ENCODE measurements around the gene NACC1.

NACC1 gene

DNA sequence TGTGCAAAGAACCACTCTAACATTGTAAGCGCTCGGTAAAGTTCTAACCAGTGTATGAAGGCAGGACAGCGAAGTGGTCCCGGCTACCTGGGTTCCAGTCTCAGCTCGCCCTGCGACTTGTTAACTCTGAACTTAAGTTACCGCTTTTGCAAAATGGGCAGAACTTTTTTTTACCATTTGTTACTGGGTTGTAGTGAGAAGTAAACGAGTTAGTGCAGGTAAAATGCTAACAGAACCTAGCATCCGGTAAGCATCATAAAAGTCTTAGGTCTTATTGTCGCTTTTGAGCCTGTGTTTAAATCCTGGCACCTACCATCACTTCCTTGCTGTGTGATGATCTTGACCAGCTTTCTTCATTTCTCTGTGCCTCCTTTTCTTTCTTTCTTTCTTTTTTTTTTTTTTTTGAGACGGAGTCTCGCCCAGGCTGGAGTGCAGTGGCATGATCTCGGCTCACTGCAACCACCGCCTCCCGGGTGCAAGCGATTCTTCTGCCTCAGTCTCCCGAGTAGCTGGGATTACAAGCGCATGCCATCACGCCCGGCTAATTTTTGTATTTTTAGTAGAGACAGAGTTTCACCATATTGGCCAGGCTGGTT is 790 bp upstream of the NACC1 start:
- TF ChIP-seq EZH2 (optimal IDR thresholded peaks at IDR 0.05; ENCODE audit: low read depth, low read length) (no peak), EZH2phosphoT487 (IDR thresholded peaks at IDR 0.05; ENCODE audit: low read length) (no peak), CTCF (IDR thresholded peaks at IDR 0.05; ENCODE audit: low read length) (no peak)
- peak overlapping the region; percentile 67 for H3K27ac ChIP-seq (ENCODE audit: low read length)

GRCh38 chr19:13118424-13119193 is 545 bp downstream of the NACC1 start:
- peak; percentile 38 for DNase-seq
- Histone ChIP-seq H3K4me1 (ENCODE audit: low read length) (peaks cover 18% of the 10 kb centered on the region), H3F3A (ENCODE audit: insufficient read depth, low read length) (peaks cover 12% of the 10 kb centered on the region), H3K36me3 (replicated peaks; ENCODE audit: insufficient read depth, low read length) (no peaks in the 10 kb centered on the region; the same call in 1 of the 2 replicates), H3K27me3 (replicated peaks; ENCODE audit: insufficient read depth, low read length) (no peaks in the 10 kb centered on the region), H3K9me3 (replicated peaks; ENCODE audit: insufficient read depth, low read length) (no peaks in the 10 kb centered on the region), H4K20me1 (ENCODE audit: insufficient read depth, low read length) (peaks cover 17% of the 10 kb centered on the region), H3K9ac (ENCODE audit: low read length) (peak overlapping the region; percentile 90), H3K4me2 (ENCODE audit: low read depth, low read length) (peak overlapping the region; percentile 67), H3K9me2 (replicated peaks; ENCODE audit: insufficient read depth, low read length) (no peaks in the 10 kb centered on the region), H3K27ac (ENCODE audit: low read length) (no peak overlapping the region), H3K79me2 (ENCODE audit: low read length) (peaks cover 72% of the 10 kb centered on the region), H3K4me3 (ENCODE audit: low read length) (peak overlapping the region; percentile 99), H2AFZ (ENCODE audit: low read length) (0 out of 2 replicates have a peak overlapping the region, but pooled peaks have one; percentile 42)
- no peak for TF ChIP-seq EZH2 (optimal IDR thresholded peaks at IDR 0.05; ENCODE audit: low read depth, low read length)

More for the DNA sequence above, 790 bp upstream of the NACC1 start:
- Histone ChIP-seq H3K4me2 (ENCODE audit: low read depth, low read length) (peak overlapping the region; percentile 62), H3K9me3 (replicated peaks; ENCODE audit: insufficient read depth, low read length) (no peaks in the 10 kb centered on the region), H3K4me3 (ENCODE audit: low read length) (peak overlapping the region; percentile 95), H4K20me1 (ENCODE audit: insufficient read depth, low read length) (peaks cover 17% of the 10 kb centered on the region), H3K79me2 (ENCODE audit: low read length) (peaks cover 59% of the 10 kb centered on the region), H3F3A (ENCODE audit: insufficient read depth, low read length) (peaks cover 12% of the 10 kb centered on the region), H3K36me3 (replicated peaks; ENCODE audit: insufficient read depth, low read length) (no peaks in the 10 kb centered on the region; the same call in 1 of the 2 replicates), H3K4me1 (ENCODE audit: low read length) (peaks cover 18% of the 10 kb centered on the region), H3K27me3 (replicated peaks; ENCODE audit: insufficient read depth, low read length) (no peaks in the 10 kb centered on the region), H3K9ac (ENCODE audit: low read length) (peak overlapping the region; percentile 84; the same call in 1 of the 2 replicates), H3K9me2 (replicated peaks; ENCODE audit: insufficient read depth, low read length) (no peaks in the 10 kb centered on the region), H2AFZ (ENCODE audit: low read length) (peak overlapping the region; percentile 74)
- peak; percentile 41 for DNase-seq

GRCh38 chr19:13119627-13120026 is 1.6 kb downstream of the NACC1 start:
- Histone ChIP-seq H3K9ac (ENCODE audit: low read length) (no peak overlapping the region), H2AFZ (ENCODE audit: low read length) (no peak overlapping the region), H3K27ac (ENCODE audit: low read length) (no peak overlapping the region), H3K36me3 (replicated peaks; ENCODE audit: insufficient read depth, low read length) (no peaks in the 10 kb centered on the region), H3K79me2 (ENCODE audit: low read length) (peaks cover 77% of the 10 kb centered on the region), H3K4me1 (ENCODE audit: low read length) (peaks cover 18% of the 10 kb centered on the region), H4K20me1 (ENCODE audit: insufficient read depth, low read length) (peaks cover 17% of the 10 kb centered on the region), H3K27me3 (replicated peaks; ENCODE audit: insufficient read depth, low read length) (no peaks in the 10 kb centered on the region), H3K4me2 (ENCODE audit: low read depth, low read length) (peak overlapping the region; percentile 67; the same call in 1 of the 2 replicates), H3K9me3 (replicated peaks; ENCODE audit: insufficient read depth, low read length) (no peaks in the 10 kb centered on the region), H3K4me3 (ENCODE audit: low read length) (no peak overlapping the region), H3F3A (ENCODE audit: insufficient read depth, low read length) (peaks cover 12% of the 10 kb centered on the region), H3K9me2 (replicated peaks; ENCODE audit: insufficient read depth, low read length) (no peaks in the 10 kb centered on the region)
- DNase-seq, result no peak
- TF ChIP-seq CTCF (IDR thresholded peaks at IDR 0.05; ENCODE audit: low read length) (no peak), EZH2 (optimal IDR thresholded peaks at IDR 0.05; ENCODE audit: low read depth, low read length) (no peak), EZH2phosphoT487 (IDR thresholded peaks at IDR 0.05; ENCODE audit: low read length) (no peak)

All from MM.1S (cell line).